Measurements from ENCODE around the gene NINJ1.

NINJ1 gene

GRCh38 chr9:93085676-93086075 lies 48.4 kb downstream of the NINJ1 start:
- DNase-seq, result no peak

GRCh38 chr9:93084471-93084881 lies 49.6 kb downstream of the NINJ1 start:
- no peak for DNase-seq

- no peak for DNase-seq
These were observed 50.2 kb downstream of the NINJ1 start for GRCh38 chr9:93083592-93084470.

GRCh38 chr9:93082841-93083411 lies 51.1 kb downstream of the NINJ1 start:
- DNase-seq, result no peak

GRCh38 chr9:93081931-93082330 lies 52.1 kb downstream of the NINJ1 start:
- no peak for DNase-seq

GRCh38 chr9:93081081-93081529 lies 52.9 kb downstream of the NINJ1 start:
- DNase-seq, result no peak

GRCh38 chr9:93080406-93080805 lies 53.6 kb downstream of the NINJ1 start:
- DNase-seq, result no peak

- DNase-seq, result no peak
These were observed 54.7 kb downstream of the NINJ1 start for GRCh38 chr9:93079371-93079770.

GRCh38 chr9:93077811-93078210 lies 56.2 kb downstream of the NINJ1 start:
- DNase-seq, result no peak

- no peak for DNase-seq
These were observed 56.7 kb downstream of the NINJ1 start for GRCh38 chr9:93077367-93077766.

GRCh38 chr9:93076792-93077128 lies 57.3 kb downstream of the NINJ1 start:
- no peak for DNase-seq

GRCh38 chr9:93076101-93076791 lies 57.8 kb downstream of the NINJ1 start:
- no peak for DNase-seq

GRCh38 chr9:93072383-93072795 lies 61.7 kb downstream of the NINJ1 start:
- no peak for DNase-seq
